Adrenal gland (tissue), 12 donors: Measurements from ENCODE around the gene C11orf68. TPM values are rescaled to one million over a fixed set of nuclear protein-coding genes. Genes with fewer than 3 reads are reported as not detected.

Experiments
- DNase-seq, 7 donors: peaks; one replicate each; pipeline ENCODE4 v3.0.0-alpha.2; 2019 to 2020
- H3K27ac ChIP-seq, 5 donors: fragments of 200-600 bp; sonication (generic) in 4 of 5; 1 replicate in 3 of 5; 2 replicates in 2 of 5; pipeline versions ENCODE4 v1.5.1 to v1.8.0; 2016 to 2020; ENCODE audit warnings: mild to moderate bottlenecking in 1 of 5
- H3K27me3 ChIP-seq: fragments of 200-600 bp; 2 replicates; pipeline ENCODE4 v1.8.0; 2021
- H3K36me3 ChIP-seq, 2 donors: fragments of 200-600 bp; replicated peaks in 1 of 2; 1 replicate in 1 of 2; 2 replicates in 1 of 2; pipeline versions ENCODE4 v1.5.1 to v1.8.0; 2018 to 2022
- H3K4me1 ChIP-seq, 2 donors: fragments of 200-600 bp; replicated peaks in 1 of 2; 1 replicate in 1 of 2; 2 replicates in 1 of 2; pipeline versions ENCODE4 v1.5.1 to v1.8.0; 2018 to 2021
- H3K4me3 ChIP-seq, 4 donors: fragments of 200-600 bp; sonication (generic) in 3 of 4; one replicate each; pipeline ENCODE4 v1.5.1; 2016 to 2018
- H3K9me3 ChIP-seq, 3 donors: fragments of 200-600 bp; sonication (generic) in 1 of 3; replicated peaks in 1 of 3; 1 replicate in 2 of 3; 2 replicates in 1 of 3; pipeline versions ENCODE4 v1.5.1 to v1.8.0; 2016 to 2021
- POLR2A ChIP-seq, 2 donors: fragments of 450-650 bp; IDR thresholded peaks; one replicate each; pipeline ENCODE4 v1.6.1; 2017; ENCODE audit warnings: antibody characterized with exemption in 2 of 2, mild to moderate bottlenecking in 2 of 2, moderate library complexity in 1 of 2
- WGBS, 4 donors: extraction: QIAGEN DNeasy Blood & Tissue Kit in 2 of 4; methylation state at CpG; one replicate each; pipeline versions ENCODE4 v1.1.5 to v1.1.7; 2013 to 2017; 5-methylcytosine and 5-hydroxymethylcytosine counted together
- intact Hi-C, 2 donors: fragments of 100-400 bp; cut with DNase I; formaldehyde crosslinking; loops; one replicate each; pipeline versions ENCODE4 v1.14.1 to v1.15.0; 2022 to 2023
- polyA plus RNA-seq, 3 donors: library from polyadenylated mRNA; stranded (reverse); fragments of 200-250 nt in 2 of 3; fragments of 350-450 nt in 1 of 3; fragmentation: Illumina TruSeq in 1 of 3; extraction: RNeasy Lipid Tissue Mini Kit (QIAGEN cat#74804) in 1 of 3; gene quantifications; one replicate each; pipeline ENCODE4 v1.2.3, GENCODE V29; 2013 to 2014
- total RNA-seq, 9 donors: library from RNA; depleted of rRNA in 4 of 9; stranded (reverse); fragments of >200 nt in 4 of 9; fragments of 120-200 nt in 1 of 9; fragmentation: NEBNext Ultra II Directional in 1 of 9; extraction: Animal tissue kit (Norgen Biotek cat#: 25700) in 1 of 9; gene quantifications; one replicate each; pipeline versions ENCODE4 v1.1.0 to v1.2.4, GENCODE V29; 2013 to 2023
- TF ChIP-seq, protein P1 (sequence below), 6 experiments: fragments of 450-650 bp in 4 of 6; fragments of 200-600 bp in 2 of 6; sonication (generic) in 1 of 6; IDR thresholded peaks; 1 replicate in 5 of 6; 2 replicates in 1 of 6; pipeline versions ENCODE4 v1.5.1 to v1.8.0; 2016 to 2021; ENCODE audit warnings: antibody characterized with exemption in 6 of 6, mild to moderate bottlenecking in 2 of 6, moderate library complexity in 1 of 6
- donor health status: healthy with polysubstance abuse.
- donor health status: Bipolar disorder and iron deficiency.
- donor health status: DM: yes; HTN: yes; CAD: no.
- donor health status: DM: no; HTN: no; CAD: no.
- donor health status: DM: no; HTN: no; CAD: no.
- donor health status: DM: yes; HTN: yes; CAD: no.

C11orf68 gene
- total and polyA plus RNA-seq, 12 donors = 11.5 to 51.9 (median 26.9) TPM

DNA sequence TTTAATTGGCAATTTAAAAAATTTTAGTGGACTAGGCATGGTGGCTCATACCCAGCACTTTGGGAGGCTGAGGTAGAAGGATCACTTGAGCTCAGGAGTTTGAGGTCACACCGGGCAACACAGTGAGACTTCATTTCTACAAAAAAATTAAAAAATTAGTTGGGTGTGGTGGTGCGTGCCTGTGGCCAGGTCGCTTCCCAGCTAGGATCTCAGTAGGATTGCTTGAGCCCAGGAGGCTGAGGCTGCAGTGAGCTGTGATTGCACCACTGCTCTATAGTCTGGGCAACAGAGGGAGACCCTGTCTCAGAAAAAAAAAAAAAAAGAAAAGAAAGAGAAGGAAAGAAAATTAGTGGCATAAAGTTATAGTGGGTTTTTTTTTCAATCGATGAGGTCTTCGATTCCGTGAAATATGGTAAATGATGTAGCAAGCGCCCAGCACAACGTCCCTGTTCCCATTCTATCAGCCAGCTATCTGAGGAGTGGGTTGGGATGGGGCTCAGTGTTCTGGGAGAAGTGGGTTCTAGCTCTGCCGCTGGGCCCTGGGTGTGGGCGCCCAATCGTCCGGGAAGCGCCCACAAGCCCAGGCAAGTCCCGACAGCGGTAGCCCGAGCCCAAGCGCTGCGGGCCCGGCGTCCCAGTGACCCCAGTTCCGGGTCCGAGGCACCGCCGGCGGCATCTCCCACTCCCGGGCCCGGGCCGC, 20.1 kb downstream of the C11orf68 start:
- no peaks in the 10 kb centered on the region for H3K36me3 ChIP-seq
- H3K4me1 ChIP-seq = peaks cover 12 to 16% of the 10 kb centered on the region in 2 donors
- no peak for DNase-seq
- no peaks in the 10 kb centered on the region for H3K9me3 ChIP-seq
- TF ChIP-seq POLR2A (IDR thresholded peaks at IDR 0.05) = no peak
- peak overlapping the region in 2 of 4 donors; percentile 39 to 63 for H3K4me3 ChIP-seq
- H3K27me3 ChIP-seq = no peaks in the 10 kb centered on the region
- intact Hi-C loops = no loop called here
- H3K27ac ChIP-seq = peak overlapping the region in 2 of 5 donors; percentile 83 to 85
- 29 to 72% (median 33%) methylated on average over 9 to 28 of the region's 28 CpGs for WGBS, 4 donors

DNA sequence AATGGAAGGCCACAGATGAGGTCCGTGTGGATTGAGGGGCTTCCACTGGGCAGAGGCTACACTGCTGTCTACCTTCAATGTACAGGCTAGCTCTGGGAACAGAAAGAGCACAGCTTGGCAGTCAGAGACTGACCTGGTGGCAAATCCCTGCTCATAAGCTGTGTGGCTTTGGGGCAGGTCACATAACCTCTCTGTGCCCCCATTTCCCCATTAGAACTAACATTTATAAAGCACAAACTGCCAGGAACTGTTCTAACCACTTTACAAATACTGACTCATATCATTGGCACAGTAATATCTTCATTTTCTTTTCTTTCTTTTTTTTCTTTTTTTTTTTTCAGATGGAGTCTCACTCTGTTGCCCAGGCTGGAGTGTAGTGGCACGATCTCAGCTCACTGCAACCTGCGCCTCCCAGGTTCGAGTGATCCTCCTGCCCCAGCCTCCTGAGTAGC, 21.8 kb downstream of the C11orf68 start:
- intact Hi-C loops = no loop called here
- Histone ChIP-seq H3K9me3 (no peaks in the 10 kb centered on the region), H3K27me3 (no peaks in the 10 kb centered on the region), H3K4me1 (peaks cover 28 to 34% of the 10 kb centered on the region in 2 donors), H3K27ac (no peak overlapping the region), H3K4me3 (no peak overlapping the region), H3K36me3 (no peaks in the 10 kb centered on the region)
- no peak for DNase-seq
- 87 to 90% (median 88%) methylated on average over 4 of the region's 4 CpGs for WGBS, 4 donors
- no peak for TF ChIP-seq POLR2A (IDR thresholded peaks at IDR 0.05)
- TF ChIP-seq, protein P1, sequence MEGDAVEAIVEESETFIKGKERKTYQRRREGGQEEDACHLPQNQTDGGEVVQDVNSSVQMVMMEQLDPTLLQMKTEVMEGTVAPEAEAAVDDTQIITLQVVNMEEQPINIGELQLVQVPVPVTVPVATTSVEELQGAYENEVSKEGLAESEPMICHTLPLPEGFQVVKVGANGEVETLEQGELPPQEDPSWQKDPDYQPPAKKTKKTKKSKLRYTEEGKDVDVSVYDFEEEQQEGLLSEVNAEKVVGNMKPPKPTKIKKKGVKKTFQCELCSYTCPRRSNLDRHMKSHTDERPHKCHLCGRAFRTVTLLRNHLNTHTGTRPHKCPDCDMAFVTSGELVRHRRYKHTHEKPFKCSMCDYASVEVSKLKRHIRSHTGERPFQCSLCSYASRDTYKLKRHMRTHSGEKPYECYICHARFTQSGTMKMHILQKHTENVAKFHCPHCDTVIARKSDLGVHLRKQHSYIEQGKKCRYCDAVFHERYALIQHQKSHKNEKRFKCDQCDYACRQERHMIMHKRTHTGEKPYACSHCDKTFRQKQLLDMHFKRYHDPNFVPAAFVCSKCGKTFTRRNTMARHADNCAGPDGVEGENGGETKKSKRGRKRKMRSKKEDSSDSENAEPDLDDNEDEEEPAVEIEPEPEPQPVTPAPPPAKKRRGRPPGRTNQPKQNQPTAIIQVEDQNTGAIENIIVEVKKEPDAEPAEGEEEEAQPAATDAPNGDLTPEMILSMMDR (IDR thresholded peaks at IDR 0.05) = no peak

DNA sequence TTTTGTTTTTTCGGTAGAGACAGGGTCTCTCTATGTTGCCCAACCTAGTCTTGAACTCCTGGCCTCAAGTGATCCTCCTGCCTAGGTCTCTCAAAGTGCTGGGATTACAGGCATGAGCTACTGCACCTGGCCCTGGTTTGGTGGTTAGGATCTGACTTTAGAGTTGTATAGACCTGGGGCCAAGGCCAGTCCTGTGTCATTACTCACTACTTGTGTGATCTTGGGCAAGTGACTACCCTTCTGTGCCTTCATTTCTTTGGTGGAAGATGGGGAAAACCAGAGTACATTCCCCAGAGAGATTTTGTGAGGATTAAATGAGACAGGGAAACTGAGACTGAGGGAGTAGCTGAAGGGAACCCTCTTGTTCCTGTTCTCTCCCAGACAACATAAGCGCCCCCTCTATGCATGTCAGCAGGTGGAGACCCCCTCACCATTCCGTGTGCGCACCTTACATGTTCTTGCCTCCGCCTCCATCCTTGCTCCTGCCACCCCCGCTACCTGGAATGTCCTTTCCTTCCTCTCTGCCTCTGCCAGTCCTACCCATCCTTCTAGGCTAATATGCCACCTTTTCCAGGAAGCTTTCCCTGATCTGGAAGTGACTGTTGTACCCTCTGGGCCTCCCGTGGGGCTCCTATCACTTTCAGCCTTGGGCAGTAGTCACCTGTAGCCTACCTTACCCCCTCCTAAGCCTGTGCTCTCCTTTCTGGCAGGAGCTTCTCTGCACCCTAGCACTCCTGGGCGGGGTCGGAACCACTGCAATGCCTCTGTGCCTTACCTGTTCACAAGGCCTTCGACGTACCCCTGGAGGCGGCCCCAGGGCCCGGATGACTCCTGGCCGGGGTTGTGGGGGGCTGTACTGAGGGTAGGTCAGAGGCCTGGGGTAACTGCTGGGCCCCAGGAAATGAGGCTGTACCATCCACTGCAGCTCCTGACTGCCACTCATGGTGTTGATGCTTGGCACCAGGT, 22.5 kb downstream of the C11orf68 start:
- Histone ChIP-seq H3K9me3 (no peaks in the 10 kb centered on the region), H3K27me3 (no peaks in the 10 kb centered on the region), H3K4me3 (no peak overlapping the region), H3K27ac (no peak overlapping the region), H3K36me3 (no peaks in the 10 kb centered on the region), H3K4me1 (peaks cover 36 to 41% of the 10 kb centered on the region in 2 donors)
- TF ChIP-seq, protein P1 (IDR thresholded peaks at IDR 0.05) = no peak
- no peak for TF ChIP-seq POLR2A (IDR thresholded peaks at IDR 0.05)
- intact Hi-C loops = no loop called here
- peak in 1 of 7 donors; percentile 23 for DNase-seq
- 93 to 98% (median 94%) methylated on average over 7 to 14 of the region's 14 CpGs for WGBS, 4 donors

DNA sequence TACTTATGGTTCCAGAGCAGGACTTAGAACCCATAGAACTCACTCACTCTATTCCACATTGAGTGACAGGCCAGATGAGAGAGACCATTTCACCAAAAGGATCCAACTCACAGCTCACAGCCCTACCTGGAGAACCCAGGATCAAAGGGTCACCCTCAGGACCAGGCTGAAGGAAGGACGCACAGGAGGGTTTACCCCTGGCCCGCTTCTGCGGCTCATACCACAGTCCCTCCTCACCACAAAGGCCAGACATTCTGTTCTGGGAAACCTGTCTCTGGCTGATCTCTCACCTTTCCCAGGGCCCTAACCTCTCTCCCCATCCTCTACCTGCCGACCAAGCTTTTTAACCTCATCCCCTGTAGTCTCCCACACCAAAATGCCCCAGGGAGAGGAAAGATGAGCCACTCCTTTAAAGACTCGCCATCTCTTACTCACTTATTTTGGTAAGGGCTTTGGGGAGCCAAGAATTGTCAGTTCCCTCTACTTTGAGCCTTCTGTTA, 23.3 kb downstream of the C11orf68 start:
- WGBS, 4 donors = 89 to 97% (median 94%) methylated on average over 3 to 5 of the region's 5 CpGs
- TF ChIP-seq, protein P1 (IDR thresholded peaks at IDR 0.05) = no peak
- TF ChIP-seq POLR2A (IDR thresholded peaks at IDR 0.05) = no peak
- no peaks in the 10 kb centered on the region for H3K27me3 ChIP-seq
- DNase-seq = no peak
- intact Hi-C loops = no loop called here
- no peaks in the 10 kb centered on the region for H3K36me3 ChIP-seq
- H3K4me1 ChIP-seq = peaks cover 43% of the 10 kb centered on the region in 2 donors
- H3K4me3 ChIP-seq = no peak overlapping the region
- H3K9me3 ChIP-seq = no peaks in the 10 kb centered on the region
- no peak overlapping the region for H3K27ac ChIP-seq
